Sigmoid colon (tissue), 4 donors: Measurements from ENCODE around the gene RNF138.

Experiments used
- POLR2AphosphoS5 ChIP-seq, 4 donors: sonication (generic); formaldehyde crosslinking; IDR thresholded peaks; one replicate each; pipeline ENCODE4 v1.6.1; 2017; ENCODE audit warnings: antibody characterized with exemption in 4 of 4
- TF ChIP-seq, protein P1 (sequence below), 4 experiments: fragments of 450-650 bp in 3 of 4; fragments of 200-600 bp in 1 of 4; IDR thresholded peaks; one replicate each; pipeline ENCODE4 v1.5.1; 2016 to 2019; ENCODE audit warnings: antibody characterized with exemption in 4 of 4, mild to moderate bottlenecking in 3 of 4, moderate library complexity in 2 of 4

DNA sequence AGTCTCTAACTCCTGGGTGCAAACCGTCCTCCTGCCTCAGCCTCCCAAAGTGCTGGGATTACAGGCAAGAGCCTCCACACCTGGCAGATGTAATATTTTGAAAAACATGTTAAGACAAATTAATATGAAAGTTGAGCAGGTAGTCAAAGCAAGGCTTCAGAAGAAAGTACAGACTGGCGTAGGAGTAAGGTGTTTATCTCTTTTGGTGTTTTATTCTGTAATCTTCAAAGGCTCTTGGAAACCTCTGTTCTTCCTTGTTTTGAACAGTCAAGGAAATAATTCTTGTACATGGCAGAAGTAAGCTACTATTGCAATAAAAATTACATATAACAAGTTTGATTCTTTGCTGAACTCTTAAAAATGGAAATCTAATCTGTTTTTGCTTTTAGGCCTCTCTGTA is 5.3 kb downstream of the RNF138 start:
- TF ChIP-seq, protein P1, sequence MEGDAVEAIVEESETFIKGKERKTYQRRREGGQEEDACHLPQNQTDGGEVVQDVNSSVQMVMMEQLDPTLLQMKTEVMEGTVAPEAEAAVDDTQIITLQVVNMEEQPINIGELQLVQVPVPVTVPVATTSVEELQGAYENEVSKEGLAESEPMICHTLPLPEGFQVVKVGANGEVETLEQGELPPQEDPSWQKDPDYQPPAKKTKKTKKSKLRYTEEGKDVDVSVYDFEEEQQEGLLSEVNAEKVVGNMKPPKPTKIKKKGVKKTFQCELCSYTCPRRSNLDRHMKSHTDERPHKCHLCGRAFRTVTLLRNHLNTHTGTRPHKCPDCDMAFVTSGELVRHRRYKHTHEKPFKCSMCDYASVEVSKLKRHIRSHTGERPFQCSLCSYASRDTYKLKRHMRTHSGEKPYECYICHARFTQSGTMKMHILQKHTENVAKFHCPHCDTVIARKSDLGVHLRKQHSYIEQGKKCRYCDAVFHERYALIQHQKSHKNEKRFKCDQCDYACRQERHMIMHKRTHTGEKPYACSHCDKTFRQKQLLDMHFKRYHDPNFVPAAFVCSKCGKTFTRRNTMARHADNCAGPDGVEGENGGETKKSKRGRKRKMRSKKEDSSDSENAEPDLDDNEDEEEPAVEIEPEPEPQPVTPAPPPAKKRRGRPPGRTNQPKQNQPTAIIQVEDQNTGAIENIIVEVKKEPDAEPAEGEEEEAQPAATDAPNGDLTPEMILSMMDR (IDR thresholded peaks at IDR 0.05) = no peak
- no peak for TF ChIP-seq POLR2AphosphoS5 (IDR thresholded peaks at IDR 0.05)
